K562 (cell line): ENCODE data around the gene WASHC4.

Source experiments
- BACH1 ChIP-seq: fragments of 200-800 bp; sonication (Bioruptor generic); IDR thresholded peaks from 2 replicates; pipeline ENCODE4 v1.6.1; 2016; ENCODE audit warnings: missing genetic modification characterization, missing compliant biosample characterization
- NFATC3 ChIP-seq: fragments of 450-650 bp; IDR thresholded peaks from 2 replicates; pipeline ENCODE4 v1.6.1; 2017; ENCODE audit warnings: mild to moderate bottlenecking
- TFE3 ChIP-seq: fragments of 450-650 bp; formaldehyde crosslinking; IDR thresholded peaks from 2 replicates; pipeline ENCODE4 v1.4.0; 2020; ENCODE audit warnings: mild to moderate bottlenecking, mixed read lengths
- ZC3H11A ChIP-seq: IDR thresholded peaks from 2 replicates; pipeline ENCODE4 v1.6.1; 2012; ENCODE audit warnings: low read depth, low read length, improper control_type of control experiment
- TF ChIP-seq, protein P1 (sequence below), 3 experiments: IDR thresholded peaks in 2 of 3; conservative IDR thresholded peaks in 1 of 3; 2 replicates each; pipeline ENCODE4 v1.5.1; 2011 to 2012; ENCODE audit warnings: low read length in 3 of 3, mild to moderate bottlenecking in 3 of 3, control low read depth in 2 of 3, improper control_type of control experiment in 1 of 3, inconsistent platforms in 1 of 3, low read depth in 1 of 3, mixed read lengths in 1 of 3, moderate library complexity in 1 of 3; ENCODE audit not compliant: insufficient read depth in 2 of 3

- TF ChIP-seq BACH1 (tag) (no peak), ZC3H11A (no peak), NFATC3 (no peak), TFE3 (CRISPR knock-in tag) (no peak)
- TF ChIP-seq, protein P1, sequence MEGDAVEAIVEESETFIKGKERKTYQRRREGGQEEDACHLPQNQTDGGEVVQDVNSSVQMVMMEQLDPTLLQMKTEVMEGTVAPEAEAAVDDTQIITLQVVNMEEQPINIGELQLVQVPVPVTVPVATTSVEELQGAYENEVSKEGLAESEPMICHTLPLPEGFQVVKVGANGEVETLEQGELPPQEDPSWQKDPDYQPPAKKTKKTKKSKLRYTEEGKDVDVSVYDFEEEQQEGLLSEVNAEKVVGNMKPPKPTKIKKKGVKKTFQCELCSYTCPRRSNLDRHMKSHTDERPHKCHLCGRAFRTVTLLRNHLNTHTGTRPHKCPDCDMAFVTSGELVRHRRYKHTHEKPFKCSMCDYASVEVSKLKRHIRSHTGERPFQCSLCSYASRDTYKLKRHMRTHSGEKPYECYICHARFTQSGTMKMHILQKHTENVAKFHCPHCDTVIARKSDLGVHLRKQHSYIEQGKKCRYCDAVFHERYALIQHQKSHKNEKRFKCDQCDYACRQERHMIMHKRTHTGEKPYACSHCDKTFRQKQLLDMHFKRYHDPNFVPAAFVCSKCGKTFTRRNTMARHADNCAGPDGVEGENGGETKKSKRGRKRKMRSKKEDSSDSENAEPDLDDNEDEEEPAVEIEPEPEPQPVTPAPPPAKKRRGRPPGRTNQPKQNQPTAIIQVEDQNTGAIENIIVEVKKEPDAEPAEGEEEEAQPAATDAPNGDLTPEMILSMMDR (IDR thresholded peaks at IDR 0.05 in 2 of 3, conservative IDR thresholded peaks at IDR 0.05 in 1 of 3; ENCODE audit: insufficient read depth in 2 of 3, low read depth in 1 of 3, low read length in 3 of 3), result no peak
Measured at GRCh38 chr12:105156260-105156659, 48.7 kb downstream of the WASHC4 start.
